Neural cell (in vitro differentiated cells): ENCODE results near the gene AGFG2. TPM values are rescaled to one million over a fixed set of nuclear protein-coding genes. Genes with fewer than 3 reads are reported as not detected.

ENCODE experiments used
- H2AFZ ChIP-seq: fragments of 200-600, 300-800 bp; sonication (generic), shearing (Covaris generic); 2 replicates; pipeline ENCODE4 v1.6.0; 2014; ENCODE audit warnings: low read depth, mild to moderate bottlenecking, antibody characterized with exemption, low read length, moderate library complexity
- H3F3A ChIP-seq: fragments of 200-600 bp; shearing (Covaris generic); 2 replicates; pipeline ENCODE4 v1.6.1; 2016; ENCODE audit warnings: mild to moderate bottlenecking, moderate library complexity, mixed read lengths, antibody characterized with exemption, low read length; ENCODE audit not compliant: insufficient read depth, poor library complexity, severe bottlenecking
- H3K27ac ChIP-seq: fragments of 200-600, 300-800 bp; sonication (generic), shearing (Covaris generic); 2 replicates; pipeline ENCODE4 v1.5.1; 2014; ENCODE audit warnings: mild to moderate bottlenecking, low read length, moderate library complexity
- H3K27me3 ChIP-seq: fragments of 300-800, 200-600 bp; sonication (generic), shearing (Covaris generic); 2 replicates; pipeline ENCODE4 v1.6.0; 2014; ENCODE audit warnings: mild to moderate bottlenecking, low read depth, low read length, moderate library complexity; ENCODE audit not compliant: insufficient read depth
- H3K36me3 ChIP-seq: fragments of 300-800, 200-600 bp; sonication (generic), shearing (Covaris generic); 2 replicates; pipeline ENCODE4 v1.5.1; 2014; ENCODE audit warnings: mild to moderate bottlenecking, antibody characterized with exemption, low read length, moderate library complexity; ENCODE audit not compliant: insufficient read depth
- H3K4me2 ChIP-seq: fragments of 300-800, 200-600 bp; sonication (generic), shearing (Covaris generic); 2 replicates; pipeline ENCODE4 v1.6.0; 2014; ENCODE audit warnings: mild to moderate bottlenecking, low read length
- H3K4me3 ChIP-seq: fragments of 300-800, 200-600 bp; sonication (generic), shearing (Covaris generic); 2 replicates; pipeline ENCODE4 v1.5.1; 2014; ENCODE audit warnings: mild to moderate bottlenecking, low read length, moderate library complexity
- H3K79me2 ChIP-seq: fragments of 200-600 bp; shearing (Covaris generic); replicated peaks from 2 replicates; pipeline ENCODE4 v1.6.0; 2014; ENCODE audit warnings: mild to moderate bottlenecking, low read length, moderate library complexity; ENCODE audit not compliant: insufficient read depth
- H3K9ac ChIP-seq: fragments of 300-800, 200-600 bp; sonication (generic), shearing (Covaris generic); 2 replicates; pipeline ENCODE4 v1.6.1; 2016; ENCODE audit warnings: mild to moderate bottlenecking, low read length, mixed read lengths
- H3K9me2 ChIP-seq: fragments of 200-600 bp; shearing (Covaris generic); 2 replicates; pipeline ENCODE4 v1.6.1; 2016; ENCODE audit warnings: mild to moderate bottlenecking, low read length, mixed read lengths; ENCODE audit not compliant: insufficient read depth
- H3K9me3 ChIP-seq: fragments of 200-600, 300-800 bp; sonication (generic), shearing (Covaris generic); 2 replicates; pipeline ENCODE4 v1.6.1; 2016; ENCODE audit warnings: mild to moderate bottlenecking, mixed run types, low read length, moderate library complexity, mixed read lengths
- H4K20me1 ChIP-seq: fragments of 200-600 bp; shearing (Covaris generic); 2 replicates; pipeline ENCODE4 v1.6.1; 2016; ENCODE audit warnings: mild to moderate bottlenecking, mixed run types; ENCODE audit not compliant: insufficient read depth
- CTCF ChIP-seq: fragments of 450-650 bp; IDR thresholded peaks from 2 replicates; pipeline ENCODE4 v1.5.1; 2014; ENCODE audit warnings: antibody characterized with exemption, mild to moderate bottlenecking, moderate library complexity; ENCODE audit not compliant: poor library complexity, severe bottlenecking
- EP300 ChIP-seq: fragments of 450-650 bp; conservative IDR thresholded peaks from 2 replicates; pipeline ENCODE4 v1.6.1; 2014; ENCODE audit warnings: antibody characterized with exemption, mild to moderate bottlenecking, moderate library complexity; ENCODE audit not compliant: poor library complexity, severe bottlenecking
- EZH2 ChIP-seq: fragments of 200-600, 300-800 bp; shearing (Covaris generic), sonication (generic); IDR thresholded peaks from 2 replicates; pipeline ENCODE4 v1.6.1; 2014; ENCODE audit warnings: antibody characterized with exemption, low read length, borderline replicate concordance, mild to moderate bottlenecking; ENCODE audit not compliant: insufficient read depth, poor library complexity, severe bottlenecking
- MXI1 ChIP-seq: fragments of 450-650 bp; conservative IDR thresholded peaks from 2 replicates; pipeline ENCODE4 v1.6.1; 2014; ENCODE audit warnings: antibody characterized with exemption, mild to moderate bottlenecking; ENCODE audit not compliant: poor library complexity, severe bottlenecking
- POLR2AphosphoS5 ChIP-seq: IDR thresholded peaks from 2 replicates; pipeline ENCODE4 v1.6.1; 2012
- RAD21 ChIP-seq: fragments of 450-650 bp; conservative IDR thresholded peaks from 2 replicates; pipeline ENCODE4 v1.6.1; 2014; ENCODE audit warnings: antibody characterized with exemption, mild to moderate bottlenecking, moderate library complexity
- REST ChIP-seq: IDR thresholded peaks from 2 replicates; pipeline ENCODE4 v1.6.1; 2012; ENCODE audit warnings: borderline replicate concordance
- SMC3 ChIP-seq: fragments of 450-650 bp; conservative IDR thresholded peaks from 2 replicates; pipeline ENCODE4 v1.6.1; 2014; ENCODE audit warnings: antibody characterized with exemption, mild to moderate bottlenecking, moderate library complexity; ENCODE audit not compliant: poor library complexity
- TAF1 ChIP-seq: IDR thresholded peaks from 2 replicates; pipeline ENCODE4 v1.6.1; 2012; ENCODE audit warnings: low read depth
- polyA plus RNA-seq: library from polyadenylated mRNA; depleted of rRNA; stranded (reverse); fragments of >200 nt; gene quantifications from 2 replicates; pipeline ENCODE4 v1.2.3, GENCODE V29; 2014

Gene AGFG2
- polyA plus RNA-seq, 1 donor from 2014 or later = 3.4 TPM

DNA sequence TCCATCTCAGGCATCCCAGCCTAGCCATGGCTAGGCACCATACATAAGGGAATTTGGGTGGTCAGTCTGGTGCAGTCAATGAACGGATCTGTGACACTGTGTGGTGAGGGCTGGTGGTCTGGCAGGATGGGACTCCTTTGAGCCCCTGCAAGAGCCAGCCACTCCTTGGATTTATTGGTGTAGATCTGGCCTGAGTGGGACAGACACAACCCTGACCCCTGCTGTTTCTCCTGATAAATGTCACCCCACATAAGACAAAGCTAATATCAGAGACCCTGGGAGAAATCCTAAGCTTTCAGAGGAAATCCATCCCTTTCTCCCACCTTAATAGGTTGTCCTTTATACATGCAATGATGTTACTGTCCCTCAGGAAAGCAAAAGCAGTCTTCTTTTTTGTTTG, 49.4 kb downstream of the AGFG2 start:
- TF ChIP-seq CTCF = no peak
- no peak for TF ChIP-seq TAF1
- no peak for TF ChIP-seq SMC3
- TF ChIP-seq REST = no peak
- no peak for TF ChIP-seq EP300
- no peak for TF ChIP-seq RAD21
- no peak for TF ChIP-seq EZH2
- TF ChIP-seq POLR2AphosphoS5 = no peak
- TF ChIP-seq MXI1 = no peak
- Histone ChIP-seq H3K9me2 (no peaks in the 10 kb centered on the region), H3K4me2 (no peak overlapping the region), H3K79me2 (peaks cover 17% of the 10 kb centered on the region), H3K9ac (no peak overlapping the region), H3K27ac (no peak overlapping the region), H4K20me1 (no peaks in the 10 kb centered on the region), H2AFZ (no peak overlapping the region), H3K36me3 (no peaks in the 10 kb centered on the region), H3K9me3 (no peaks in the 10 kb centered on the region), H3K4me3 (no peak overlapping the region), H3F3A (no peaks in the 10 kb centered on the region), H3K27me3 (no peaks in the 10 kb centered on the region)

DNA sequence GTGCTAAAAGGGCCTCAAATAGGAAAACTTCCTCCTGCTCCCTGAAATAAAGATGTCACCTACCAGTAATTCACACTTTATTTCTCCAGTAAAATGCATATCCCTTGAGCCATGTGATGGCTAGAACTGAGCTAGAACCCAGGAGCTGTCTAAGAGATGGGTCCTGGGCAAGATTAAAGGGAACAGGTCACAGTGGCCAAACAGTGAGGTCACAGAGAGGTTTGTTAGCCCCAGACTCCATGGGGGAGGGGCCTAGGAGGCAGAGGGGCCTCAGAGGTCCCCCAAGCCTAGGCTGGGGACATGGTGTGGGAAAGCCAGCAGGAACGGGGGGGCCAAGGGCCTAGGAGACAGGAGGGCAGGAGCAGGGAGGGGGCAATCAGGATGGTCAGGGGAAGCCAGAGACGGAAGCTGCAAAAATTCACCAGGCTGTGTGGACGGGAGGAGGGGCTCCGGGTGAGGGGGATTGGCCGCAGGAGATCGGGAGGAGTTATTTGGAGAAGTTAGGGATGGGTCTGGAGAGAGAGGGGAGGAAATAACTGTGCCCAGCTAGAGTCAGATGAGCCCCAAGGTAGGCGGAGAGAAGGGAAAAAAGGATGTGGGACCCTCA, 50.4 kb downstream of the AGFG2 start:
- Histone ChIP-seq H3K36me3 (no peaks in the 10 kb centered on the region), H3K79me2 (peaks cover 14% of the 10 kb centered on the region), H3F3A (no peaks in the 10 kb centered on the region), H3K4me3 (no peak overlapping the region), H3K27me3 (no peaks in the 10 kb centered on the region), H3K4me2 (no peak overlapping the region), H3K9me3 (no peaks in the 10 kb centered on the region), H3K9ac (no peak overlapping the region), H4K20me1 (no peaks in the 10 kb centered on the region), H3K9me2 (no peaks in the 10 kb centered on the region), H3K27ac (no peak overlapping the region), H2AFZ (no peak overlapping the region)
- TF ChIP-seq TAF1 (no peak), EP300 (no peak), POLR2AphosphoS5 (no peak), MXI1 (no peak), SMC3 (no peak), EZH2 (no peak)
